ENCODE measurements around the gene MCRIP1. TPM values are rescaled to one million over a fixed set of nuclear protein-coding genes. Genes with fewer than 3 reads are reported as not detected.

MCRIP1 gene
- total and polyA plus RNA-seq, 2 of the 8 experiments (the other 6 are each of a cell fraction or from before 2014, with no cell fraction given) = 103 to 151 TPM

DNA sequence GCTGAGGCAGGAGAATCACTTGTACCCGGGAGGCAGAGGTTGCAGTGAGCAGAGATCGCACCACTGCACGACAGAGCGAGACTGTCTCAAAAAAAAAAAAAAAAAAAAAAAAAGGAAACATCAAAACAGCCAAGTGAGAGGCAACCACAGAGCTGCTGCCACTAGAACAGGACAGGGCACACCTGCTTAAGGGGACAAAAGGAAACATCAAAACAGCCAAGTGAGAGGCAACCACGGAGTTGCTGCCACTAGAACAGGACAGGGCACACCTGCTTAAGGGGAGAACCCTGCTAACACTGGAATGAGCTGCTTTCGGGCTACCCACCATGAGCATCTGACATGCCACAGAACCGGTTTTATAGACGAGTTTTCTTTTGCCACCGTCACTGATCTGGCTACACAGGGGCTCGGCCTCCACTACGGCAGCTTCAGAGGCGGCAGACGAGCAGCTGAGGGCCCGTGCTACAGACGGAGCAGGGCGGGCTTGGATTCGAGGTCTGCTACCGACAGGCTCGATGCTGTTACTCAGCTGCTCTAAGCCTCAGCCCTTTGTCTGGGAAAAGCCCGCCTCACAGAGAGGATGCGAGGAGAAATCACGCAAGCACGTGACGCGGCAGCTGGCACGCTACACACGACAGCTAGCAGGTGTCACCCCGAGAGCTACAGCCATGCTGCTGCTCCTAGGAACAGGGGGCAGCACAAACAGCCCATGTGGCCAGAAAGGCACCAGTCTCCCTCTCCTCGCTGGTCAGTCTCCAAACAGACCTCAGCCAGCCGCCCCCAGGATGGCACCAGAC lies 25.3 kb upstream of the MCRIP1 start (continued):
- TF ChIP-seq CHD7 (IDR thresholded peaks at IDR 0.05; ENCODE audit: insufficient replicate concordance, low read length) (no peak), SP1 (IDR thresholded peaks at IDR 0.05; ENCODE audit: low read depth, low read length) (no peak), POU5F1 (IDR thresholded peaks at IDR 0.05; ENCODE audit: low read depth, low read length) (no peak), EGR1 (IDR thresholded peaks at IDR 0.05; ENCODE audit: borderline replicate concordance, low read depth, low read length) (no peak)
- TF ChIP-seq, protein P1, sequence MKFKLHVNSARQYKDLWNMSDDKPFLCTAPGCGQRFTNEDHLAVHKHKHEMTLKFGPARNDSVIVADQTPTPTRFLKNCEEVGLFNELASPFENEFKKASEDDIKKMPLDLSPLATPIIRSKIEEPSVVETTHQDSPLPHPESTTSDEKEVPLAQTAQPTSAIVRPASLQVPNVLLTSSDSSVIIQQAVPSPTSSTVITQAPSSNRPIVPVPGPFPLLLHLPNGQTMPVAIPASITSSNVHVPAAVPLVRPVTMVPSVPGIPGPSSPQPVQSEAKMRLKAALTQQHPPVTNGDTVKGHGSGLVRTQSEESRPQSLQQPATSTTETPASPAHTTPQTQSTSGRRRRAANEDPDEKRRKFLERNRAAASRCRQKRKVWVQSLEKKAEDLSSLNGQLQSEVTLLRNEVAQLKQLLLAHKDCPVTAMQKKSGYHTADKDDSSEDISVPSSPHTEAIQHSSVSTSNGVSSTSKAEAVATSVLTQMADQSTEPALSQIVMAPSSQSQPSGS (IDR thresholded peaks at IDR 0.05; ENCODE audit: low read length) = no peak

Measured in H1 (cell line).